Renal pelvis (tissue), 4 donors: Measurements from ENCODE around the gene CD40. TPM values are rescaled to one million over a fixed set of nuclear protein-coding genes. Genes with fewer than 3 reads are reported as not detected.
"Not testable (repeated sequence)": the region's sequence is repeated elsewhere in the genome, so short reads cannot be mapped to it uniquely, and the experiment has no call there.

ENCODE experiments used
- DNase-seq: peaks from one replicate; pipeline ENCODE4 v3.0.0-alpha.2; 2013
- polyA plus RNA-seq, 3 donors: library from polyadenylated mRNA; unstranded; fragments of 120-200 nt; gene quantifications; one replicate each; pipeline ENCODE4 v1.2.1, GENCODE V29; 2013; ENCODE audit not compliant: insufficient read length in 3 of 3

Gene CD40
- polyA plus RNA-seq, 3 donors: 3.8 to 5.7 (median 5.5) TPM

DNA sequence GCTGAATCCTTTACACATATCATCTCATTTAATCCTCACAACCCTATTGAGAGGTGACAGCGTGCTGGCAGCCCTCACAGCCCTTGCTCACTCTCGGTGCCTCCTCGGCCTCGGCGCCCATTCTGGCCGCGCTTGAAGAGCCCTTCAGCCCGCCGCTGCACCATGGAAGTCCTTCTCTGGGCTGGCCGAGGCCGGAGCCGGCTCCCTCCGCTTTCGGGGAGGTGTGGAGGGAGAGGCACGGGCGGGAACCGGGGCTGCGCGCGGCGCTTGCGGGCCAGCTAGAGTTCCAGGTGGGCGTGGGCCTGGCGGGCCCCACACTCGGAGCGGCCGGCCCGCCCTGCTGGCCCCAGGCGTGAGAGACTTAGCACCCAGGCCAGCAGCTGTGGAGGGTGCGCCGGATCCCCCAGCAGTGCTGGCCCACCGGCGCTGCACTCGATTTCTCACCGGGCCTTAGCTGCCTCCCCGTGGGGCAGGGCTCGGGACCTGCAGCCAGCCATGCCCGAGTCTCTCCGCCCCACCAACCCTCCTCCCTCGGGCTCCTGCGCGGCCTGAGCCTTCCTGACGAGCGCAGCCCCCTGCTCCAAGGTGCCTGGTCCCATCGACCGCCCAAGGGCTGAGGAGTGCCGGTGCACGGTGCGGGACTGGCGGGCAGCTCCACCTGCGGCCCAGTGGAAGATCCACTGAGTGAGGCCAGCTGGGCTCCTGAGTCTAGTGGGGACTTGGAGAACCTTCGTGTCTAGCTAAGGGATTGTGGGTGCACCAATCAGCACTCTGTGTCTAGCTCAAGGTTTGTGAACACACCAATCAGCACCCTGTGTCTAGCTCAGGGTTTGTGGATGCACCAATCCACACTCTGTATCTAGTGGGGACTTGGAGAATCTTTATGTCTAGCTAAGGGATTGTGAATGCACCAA is 26.2 kb upstream of the CD40 start:
- DNase-seq: not testable (repeated sequence)

DNA sequence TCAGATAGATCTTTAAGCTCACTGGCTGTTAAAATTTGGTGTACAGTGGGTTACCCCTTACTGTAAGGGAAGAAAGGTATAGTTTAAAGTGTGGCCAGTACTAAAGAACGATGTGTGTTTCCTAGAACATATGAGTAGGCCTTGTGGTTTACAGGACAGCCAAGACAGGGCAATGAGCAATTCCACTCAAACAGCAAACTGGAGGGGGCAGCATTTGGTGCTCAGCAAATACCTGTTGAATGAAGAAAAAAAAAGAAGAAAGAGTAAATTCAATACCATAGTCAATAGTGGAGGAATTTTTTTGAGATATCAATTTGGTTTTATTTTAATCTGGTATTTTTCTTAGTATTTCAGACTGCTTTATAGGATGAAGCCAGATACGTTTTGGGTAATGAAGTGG is 24.6 kb upstream of the CD40 start:
- no peak for DNase-seq

DNA sequence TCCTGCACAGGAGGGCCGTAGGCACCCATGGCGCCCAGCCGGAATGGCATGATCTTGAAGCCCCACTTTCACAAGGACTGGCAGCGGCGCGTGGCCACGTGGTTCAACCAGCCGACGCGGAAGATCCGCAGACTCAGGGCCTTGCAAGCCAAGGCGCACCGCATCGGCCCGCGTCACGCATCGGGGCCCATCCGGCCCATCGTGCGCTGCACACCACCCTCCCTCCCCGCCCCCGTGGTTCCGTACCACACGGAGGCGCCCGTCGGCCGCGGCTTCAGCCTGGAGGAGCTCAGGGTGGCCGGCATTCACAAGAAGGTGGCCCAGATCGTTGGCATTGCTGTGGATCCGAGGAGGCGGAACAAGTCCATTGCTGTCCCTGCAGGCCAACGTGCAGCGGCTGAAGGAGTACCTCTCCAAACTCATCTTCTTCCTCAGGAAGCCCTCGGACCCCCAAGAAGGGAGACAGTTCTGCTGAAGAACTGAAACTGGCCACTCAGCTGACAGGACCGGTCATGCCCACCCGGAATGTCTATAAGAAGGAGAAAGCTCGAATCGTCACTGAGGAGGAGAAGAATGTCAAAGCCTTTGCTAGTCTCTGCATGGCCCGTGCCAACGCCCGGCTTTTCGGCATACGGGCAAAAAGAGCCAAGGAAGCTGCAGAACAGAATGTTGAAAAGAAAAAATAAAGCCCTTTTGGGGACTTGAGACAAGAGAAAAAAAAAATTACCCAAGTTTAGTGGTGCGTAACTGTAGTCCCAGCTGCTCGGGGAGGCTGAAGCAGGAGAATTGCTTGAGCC is 18.4 kb upstream of the CD40 start:
- no peak for DNase-seq

DNA sequence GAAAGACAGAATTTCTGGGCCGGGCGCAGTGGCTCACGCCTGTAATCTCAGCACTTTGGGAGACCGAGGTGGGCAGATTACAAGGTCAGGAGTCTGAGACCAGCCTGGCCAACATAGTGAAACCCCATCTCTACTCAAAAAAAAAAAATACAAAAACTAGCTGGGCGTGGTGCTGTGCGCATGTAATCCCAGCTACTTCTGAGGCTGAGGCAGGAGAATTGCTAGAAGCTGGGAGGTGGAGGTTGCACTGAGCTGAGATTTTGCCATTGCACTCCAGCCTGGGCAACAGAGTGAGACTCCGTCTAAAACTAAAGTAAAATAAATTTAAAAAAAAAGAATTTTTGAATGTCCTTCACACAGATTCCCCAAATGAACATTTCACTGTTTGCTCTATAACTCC is 17.7 kb upstream of the CD40 start:
- not testable (repeated sequence) for DNase-seq

DNA sequence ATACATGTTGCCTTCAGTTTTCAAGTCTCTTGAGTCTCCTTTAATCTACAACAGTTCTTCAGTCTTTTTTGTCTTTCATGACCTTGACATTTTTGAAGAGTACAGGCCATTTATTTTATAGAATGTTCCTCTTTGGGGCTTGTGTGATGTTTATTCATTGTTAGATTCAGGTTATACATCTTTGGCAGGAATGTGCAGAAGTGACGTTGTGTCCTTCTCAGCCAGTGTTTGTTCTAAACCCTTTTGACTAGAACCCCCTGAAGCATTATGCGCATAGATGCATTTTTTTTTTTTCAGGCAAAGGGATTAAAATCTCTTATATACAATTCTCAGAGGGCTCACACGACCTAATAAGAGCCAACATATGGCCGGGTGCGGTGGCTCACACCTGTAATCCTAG is 17.1 kb upstream of the CD40 start:
- DNase-seq: no peak

DNA sequence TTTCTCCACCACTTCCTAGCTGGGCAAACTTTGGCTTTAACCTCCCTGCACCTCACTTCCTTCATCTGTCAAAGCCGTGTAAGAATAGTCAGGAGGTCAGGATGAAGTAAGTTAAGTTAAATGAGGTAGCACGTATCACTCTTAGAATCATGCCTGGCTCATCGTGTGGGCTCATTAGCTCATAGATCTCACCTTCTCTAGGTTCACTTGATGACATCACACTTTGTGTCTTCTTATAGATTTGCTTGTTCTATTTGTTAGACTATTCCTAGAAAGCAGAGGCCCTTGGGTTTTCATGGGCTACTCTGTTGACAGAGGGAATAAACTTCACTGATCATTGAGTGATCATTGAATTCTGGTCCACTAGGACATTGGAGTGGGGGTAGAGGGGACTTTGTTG is 16.2 kb upstream of the CD40 start:
- DNase-seq: no peak

DNA sequence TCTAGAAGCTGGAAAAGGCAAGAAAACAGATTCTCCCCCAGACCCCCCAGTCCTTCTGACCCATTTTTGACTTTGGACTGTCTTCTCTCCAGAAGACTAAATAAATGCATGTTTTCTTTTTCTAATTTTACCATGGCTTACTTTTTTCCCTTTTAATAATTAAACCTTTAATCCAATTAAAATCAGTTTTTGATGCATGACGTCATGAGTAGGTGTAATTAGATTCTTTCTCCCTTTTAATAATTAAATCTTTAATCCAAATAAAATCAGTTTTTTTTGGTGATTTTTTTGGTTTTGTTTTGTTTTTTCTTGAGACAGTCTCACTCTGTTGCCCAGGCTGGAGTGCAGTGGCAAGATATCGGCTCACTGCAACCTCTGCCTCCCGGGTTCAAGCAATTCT is 15.2 kb upstream of the CD40 start:
- no peak for DNase-seq

DNA sequence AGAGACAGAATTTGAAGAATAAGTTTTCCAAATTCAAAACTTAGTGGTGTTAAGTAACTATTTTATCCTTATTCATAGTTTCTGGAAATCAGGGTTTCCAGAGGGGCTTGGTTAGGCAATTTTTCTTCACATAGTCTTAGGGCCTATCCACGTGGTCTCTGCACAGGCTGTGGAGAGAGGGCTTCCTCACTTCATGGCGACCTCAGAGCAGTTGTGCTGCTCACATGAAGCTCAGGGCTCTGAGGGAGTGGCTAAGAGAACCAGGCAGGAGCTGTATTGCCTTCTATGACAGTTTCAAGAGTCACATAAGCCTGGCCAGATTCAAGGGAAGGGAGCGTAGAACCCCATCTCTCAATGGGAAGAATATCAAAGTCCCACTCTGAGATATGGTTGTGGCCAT is 13.9 kb upstream of the CD40 start:
- DNase-seq: no peak

DNA sequence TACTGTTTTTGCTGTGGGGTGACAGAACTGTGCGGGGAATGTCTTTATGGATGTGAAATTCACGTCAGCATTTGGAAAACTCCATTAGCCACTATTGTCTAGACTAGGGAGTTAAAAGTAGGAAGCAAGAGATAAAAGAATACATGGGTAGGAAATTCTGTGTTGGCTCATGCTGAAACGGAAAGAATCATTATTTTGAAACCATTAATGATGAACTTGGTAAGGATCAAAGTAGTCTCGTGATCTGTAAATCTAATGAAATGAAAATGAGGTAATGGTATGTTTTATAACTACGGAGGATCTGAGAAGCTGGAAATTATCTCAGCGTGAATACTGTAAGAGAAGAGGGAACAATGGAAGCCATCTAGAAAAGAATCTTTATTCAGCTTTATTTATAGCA is 11.1 kb upstream of the CD40 start:
- no peak for DNase-seq

DNA sequence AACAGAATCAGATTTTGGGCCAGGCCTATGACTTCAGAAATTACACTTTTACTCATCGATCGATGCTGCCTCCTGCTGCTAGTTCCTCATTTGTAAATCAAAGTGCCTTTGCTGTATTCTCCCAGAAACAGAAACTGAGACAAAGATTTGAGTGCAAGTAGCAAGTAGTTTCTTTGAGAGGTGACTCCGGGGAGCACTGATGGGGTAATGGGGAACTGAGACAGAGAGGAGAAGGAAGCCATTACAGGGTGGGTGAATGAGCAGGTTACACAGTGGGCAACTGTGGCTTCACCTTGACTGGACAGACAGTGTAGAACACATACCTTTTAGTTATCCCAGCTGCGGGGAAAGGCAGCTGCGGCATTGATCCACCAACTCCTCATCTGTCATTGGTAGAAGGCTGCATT is 9.7 kb upstream of the CD40 start:
- DNase-seq: no peak

DNA sequence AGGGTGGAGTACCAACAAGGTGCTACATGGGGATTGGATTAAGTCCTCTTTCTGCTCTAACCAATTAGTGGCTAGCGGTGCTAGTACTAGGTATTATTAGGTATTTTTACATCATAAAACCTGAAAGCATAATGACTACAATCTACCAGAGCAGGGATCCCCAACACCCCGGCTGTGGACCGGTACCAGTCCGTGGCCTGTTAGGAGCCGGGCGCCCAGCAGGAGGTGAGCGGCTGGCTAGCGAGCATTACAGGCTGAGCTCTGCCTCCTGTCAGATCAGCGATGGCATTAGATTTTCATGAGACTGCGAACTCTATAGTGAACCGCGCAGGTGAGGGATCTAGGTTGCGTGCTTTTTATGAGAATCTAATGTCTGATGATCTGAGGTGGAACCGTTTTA is 9.1 kb upstream of the CD40 start:
- no peak for DNase-seq

DNA sequence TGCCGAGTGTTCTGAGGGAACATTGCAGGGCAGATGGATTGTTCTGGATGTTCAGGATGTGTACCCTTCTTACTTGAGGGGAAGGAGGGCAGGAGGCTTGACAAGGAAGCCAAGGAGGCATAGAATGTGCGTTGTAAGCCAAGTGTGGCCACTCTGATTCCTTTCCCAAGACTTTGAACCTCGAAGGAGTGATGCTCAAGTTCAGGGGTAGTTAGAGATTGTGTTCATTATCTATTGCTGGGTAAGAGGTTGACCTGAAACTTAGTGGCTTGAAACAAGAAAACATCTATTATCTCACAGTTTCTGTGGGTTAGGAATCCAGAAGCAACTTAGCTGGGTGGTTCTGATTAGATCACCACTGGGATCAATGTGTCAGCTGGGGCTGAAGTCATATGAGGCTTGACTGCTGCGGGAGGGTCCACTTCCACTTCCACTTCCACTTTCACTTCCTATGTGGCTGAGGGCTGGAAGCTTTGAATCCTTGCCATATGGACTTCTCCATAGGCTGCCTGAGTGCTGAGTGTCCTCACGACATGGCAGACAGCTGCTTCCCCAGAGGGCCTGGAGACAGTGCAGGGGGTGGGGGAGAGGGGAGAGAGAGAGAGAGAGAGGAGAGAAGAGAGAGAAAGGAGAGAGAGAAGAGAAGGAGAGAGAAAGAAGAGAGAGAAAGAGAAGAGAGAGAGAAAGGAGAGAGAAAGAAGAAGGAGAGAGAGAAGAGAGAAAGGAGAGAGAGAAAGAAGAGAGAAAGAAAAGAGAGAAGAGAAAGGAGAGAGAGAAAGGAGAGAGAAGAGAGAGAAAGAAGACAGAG is 6.9 kb upstream of the CD40 start:
- DNase-seq: no peak

DNA sequence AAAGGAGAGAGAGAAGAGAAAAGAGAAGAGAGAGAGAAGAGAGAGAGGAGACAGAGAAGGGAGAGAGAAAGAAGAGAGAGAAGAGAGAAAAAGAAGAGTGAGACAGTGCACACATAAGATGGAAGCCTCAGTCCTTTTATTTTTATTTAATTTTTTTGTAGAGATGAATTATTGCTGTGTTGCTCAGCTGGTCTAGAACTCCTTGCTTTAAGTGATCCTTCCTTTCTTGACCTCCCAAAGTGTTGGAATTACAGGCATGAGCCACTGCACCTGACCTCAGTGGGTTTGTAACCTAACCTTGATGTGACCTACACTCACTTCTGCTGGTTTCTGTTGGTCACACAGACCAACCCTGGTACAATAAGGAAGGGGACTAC is 6.3 kb upstream of the CD40 start:
- no peak for DNase-seq

DNA sequence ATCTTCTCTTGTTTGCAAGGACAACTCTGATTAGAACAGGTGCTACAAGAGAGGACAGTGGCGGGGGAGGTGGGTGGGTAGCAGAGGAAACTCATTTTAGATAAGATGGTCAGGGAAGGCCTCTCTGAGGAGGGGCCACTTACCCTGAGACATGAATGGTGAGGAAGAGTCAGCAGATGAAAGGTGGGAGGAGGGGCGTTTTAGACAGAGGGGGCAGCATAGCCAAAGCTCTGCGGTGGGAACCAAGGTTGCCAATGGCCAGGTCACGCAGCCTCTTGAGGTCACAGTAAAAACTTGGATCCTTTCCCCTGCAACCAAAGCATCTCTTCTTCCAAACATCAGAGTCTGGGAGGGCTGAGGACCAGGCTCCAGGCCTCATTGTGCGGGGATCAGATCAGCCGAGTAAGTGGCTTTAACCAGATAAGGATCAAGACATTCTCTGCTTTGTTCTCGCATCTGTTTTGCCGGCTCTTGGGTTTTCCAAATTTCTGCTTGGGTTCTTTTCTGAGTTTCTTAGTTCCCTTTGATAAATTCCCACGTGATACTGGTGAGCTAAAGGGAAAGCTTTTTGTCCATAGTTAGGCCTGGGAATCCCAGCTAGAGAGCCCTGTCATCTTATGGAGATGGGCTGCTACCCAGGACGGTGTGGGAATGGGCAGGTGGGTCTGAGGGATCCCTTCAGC is 5.5 kb upstream of the CD40 start:
- no peak for DNase-seq

DNA sequence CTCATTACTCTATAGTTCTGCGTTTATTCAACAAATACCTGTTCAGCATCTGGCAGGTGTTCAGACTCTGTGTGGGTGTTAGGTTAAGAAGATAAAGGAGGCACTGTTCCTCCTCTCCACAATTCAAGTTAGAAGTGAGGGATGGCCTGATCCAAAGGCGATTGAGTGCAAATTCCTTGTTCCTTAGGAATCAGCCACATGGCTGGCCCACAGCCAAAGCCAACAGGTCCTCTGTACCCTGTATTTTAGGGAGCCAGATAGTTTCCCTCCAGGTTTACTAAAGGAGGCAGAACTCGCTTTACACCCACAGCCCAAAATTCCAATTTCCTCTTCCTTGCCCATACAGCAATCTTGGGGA is 5.0 kb upstream of the CD40 start:
- DNase-seq: no peak

DNA sequence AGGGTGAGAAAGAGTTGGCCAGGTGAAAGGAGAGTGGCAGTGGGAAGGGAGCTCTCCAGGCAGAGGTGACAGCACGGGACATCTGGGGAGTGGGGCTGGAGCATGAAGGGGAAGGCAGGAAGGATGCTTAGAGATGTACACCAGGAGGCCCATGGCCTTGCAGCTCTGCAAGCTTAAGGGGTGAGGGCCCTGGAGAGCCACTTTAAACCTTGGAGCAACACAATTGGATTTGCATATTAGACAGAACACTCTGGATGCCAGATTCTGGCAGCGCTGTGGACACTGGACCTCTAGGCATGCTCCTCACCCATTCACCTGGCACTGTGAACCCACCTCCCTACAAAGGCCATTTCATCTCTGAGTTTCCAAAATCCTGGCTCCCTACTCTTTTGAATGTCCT is 3.7 kb upstream of the CD40 start:
- DNase-seq: no peak

DNA sequence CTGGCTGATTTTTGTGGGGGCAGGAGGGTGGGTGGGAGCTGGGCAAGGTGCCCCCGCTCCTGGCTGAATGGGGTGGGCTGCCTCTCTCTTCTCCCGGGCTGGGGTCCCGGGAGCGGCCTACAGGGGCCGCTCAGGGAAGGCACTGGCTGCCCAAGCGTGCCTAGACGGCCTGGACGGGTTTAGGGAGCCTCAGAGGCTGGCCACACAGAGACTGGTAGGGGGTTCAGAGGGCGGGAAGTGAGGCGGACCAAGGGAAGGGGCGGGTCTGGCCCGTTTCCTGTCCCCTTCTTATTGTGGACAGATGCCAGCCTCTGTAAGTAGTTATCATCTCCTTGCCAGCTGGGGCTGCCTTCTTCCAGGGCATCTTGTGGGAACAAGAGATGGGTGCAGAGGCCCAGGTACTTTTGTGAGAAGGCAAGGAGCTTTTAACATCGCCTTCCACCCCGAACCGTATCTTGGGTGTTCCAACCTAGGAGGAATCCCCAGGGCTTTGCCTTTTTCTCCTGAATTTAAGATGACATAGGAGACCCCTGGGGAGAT is 437 bp downstream of the CD40 start:
- DNase-seq: no peak

DNA sequence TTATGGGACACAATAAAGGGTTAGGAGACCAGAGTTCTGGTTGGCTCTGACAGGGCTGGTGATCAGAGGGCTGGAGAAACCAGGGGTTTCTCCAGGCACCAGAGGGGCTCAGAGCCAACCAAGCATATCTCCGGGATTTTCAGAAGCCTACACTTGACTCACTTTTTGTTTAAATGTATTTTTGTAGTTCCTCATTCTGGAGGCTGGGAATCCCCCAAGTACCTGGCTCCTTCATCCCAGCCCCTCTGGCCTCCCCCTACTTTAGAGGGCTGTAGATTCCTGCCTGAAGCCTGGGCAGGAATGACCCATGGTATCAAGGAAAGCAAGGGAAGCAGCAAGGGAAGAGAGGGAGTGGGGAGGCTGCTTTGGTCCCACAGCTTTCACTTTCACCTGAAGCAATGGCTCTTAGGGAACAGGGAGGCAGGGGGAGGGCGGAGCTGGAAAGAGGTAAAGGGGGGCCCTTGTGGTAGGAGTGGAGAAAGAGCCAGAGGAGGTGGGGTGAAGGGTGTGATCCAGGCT is 973 bp downstream of the CD40 start:
- no peak for DNase-seq

DNA sequence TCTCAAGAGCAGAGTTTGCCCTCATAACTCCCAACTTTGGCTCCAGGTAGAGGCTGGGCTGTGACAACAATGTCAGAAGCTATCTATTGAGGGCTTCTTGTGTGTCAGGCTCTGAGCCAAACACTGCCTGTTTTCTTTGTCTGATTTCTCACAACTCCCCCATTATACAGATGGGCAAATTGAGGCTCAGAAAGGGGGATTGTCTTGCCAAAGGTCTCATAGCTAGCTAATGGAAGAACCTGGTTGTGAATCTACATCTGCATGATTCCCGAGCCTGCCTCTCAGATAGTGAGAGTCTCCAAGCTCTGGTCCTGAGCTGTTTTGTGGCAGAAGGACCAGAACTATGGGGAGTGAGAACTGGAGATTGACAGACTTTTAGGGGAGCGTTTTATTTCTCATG is 1.4 kb downstream of the CD40 start:
- DNase-seq: no peak

DNA sequence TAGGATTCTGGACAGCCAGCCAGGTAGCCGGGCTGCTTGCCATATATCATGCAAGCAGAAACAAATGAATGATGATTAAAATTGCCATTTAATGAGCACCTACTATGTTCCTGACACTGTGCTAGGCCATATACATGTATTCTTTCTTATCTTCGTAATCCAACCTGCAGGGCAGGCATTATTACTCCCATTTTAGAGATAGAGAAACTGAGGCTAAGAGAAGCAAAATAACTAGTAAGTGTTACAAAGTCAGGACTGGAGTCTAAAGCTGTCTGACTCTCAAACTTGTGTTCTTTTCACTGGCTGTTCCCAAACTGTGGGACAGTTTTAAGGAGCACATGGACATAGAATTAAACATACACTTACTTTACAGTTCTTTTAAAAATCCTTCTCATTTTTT is 2.0 kb downstream of the CD40 start:
- no peak for DNase-seq

DNA sequence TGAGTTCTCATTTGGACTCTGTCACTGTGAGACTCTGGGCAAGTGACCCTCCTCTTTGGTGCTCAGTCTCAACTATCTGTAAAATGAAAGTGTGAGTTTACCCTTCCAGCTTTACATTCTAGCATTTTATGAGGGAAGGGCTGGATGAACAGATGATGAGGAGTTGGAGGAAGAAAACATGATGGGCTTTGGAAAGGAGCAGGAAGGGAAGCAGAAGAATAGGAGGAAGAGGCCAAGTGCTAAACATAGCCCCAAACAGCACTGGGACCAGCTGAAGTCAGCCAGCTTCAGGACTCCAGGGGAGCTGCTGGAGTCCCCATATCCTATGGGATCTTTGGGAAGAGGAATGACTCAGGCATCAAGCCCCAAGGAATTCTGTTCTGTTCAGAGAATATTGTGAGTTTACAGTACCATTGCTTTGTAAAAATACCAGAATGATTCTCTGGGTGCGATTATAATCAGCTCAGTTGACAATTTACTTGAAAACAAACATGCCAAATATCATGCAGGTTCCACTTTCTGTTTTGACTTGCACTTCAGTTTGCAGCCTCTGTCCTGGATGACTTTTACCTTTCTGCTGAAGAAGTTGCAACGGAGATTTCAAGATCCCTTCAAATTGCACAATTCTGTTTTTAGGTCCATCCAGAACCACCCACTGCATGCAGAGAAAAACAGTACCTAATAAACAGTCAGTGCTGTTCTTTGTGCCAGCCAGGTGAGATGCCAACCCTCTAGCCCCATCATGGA is 3.2 kb downstream of the CD40 start:
- no peak for DNase-seq
